Fibroblast of skin of right biceps (primary cell): ENCODE measurements around the gene CCDC6.
A peak's percentile ranks its signal among the peaks of the same experiment; 100 is the strongest.

Source experiments
- DNase-seq: peaks from one replicate; pipeline ENCODE4 v3.0.0-alpha.2; 2013

The CCDC6 gene

GRCh38 chr10:59843748-59844147 lies 62.6 kb downstream of the CCDC6 start:
- DNase-seq: no peak

- peak; percentile 71 for DNase-seq
Measured at GRCh38 chr10:59839576-59839975, 66.8 kb downstream of the CCDC6 start.

- DNase-seq: no peak
Measured at GRCh38 chr10:59838085-59838789, 68.1 kb downstream of the CCDC6 start.

GRCh38 chr10:59833810-59834209 lies 72.5 kb downstream of the CCDC6 start:
- no peak for DNase-seq

GRCh38 chr10:59832506-59832905 lies 73.8 kb downstream of the CCDC6 start:
- DNase-seq: no peak

- no peak for DNase-seq
Measured at GRCh38 chr10:59831658-59832503, 74.5 kb downstream of the CCDC6 start.

- peak; percentile 54 for DNase-seq
Measured at GRCh38 chr10:59830601-59831259, 75.6 kb downstream of the CCDC6 start.

- DNase-seq: no peak
Measured at GRCh38 chr10:59829601-59830000, 76.8 kb downstream of the CCDC6 start.

- no peak for DNase-seq
Measured at GRCh38 chr10:59829024-59829423, 77.3 kb downstream of the CCDC6 start.

GRCh38 chr10:59825932-59826331 lies 80.4 kb downstream of the CCDC6 start:
- DNase-seq: no peak

GRCh38 chr10:59823751-59824150 lies 82.6 kb downstream of the CCDC6 start:
- DNase-seq: no peak

GRCh38 chr10:59823111-59823510 lies 83.2 kb downstream of the CCDC6 start:
- no peak for DNase-seq

- no peak for DNase-seq
Measured at GRCh38 chr10:59820471-59820870, 85.9 kb downstream of the CCDC6 start.

- DNase-seq: no peak
Measured at GRCh38 chr10:59819683-59820082, 86.7 kb downstream of the CCDC6 start.

GRCh38 chr10:59819265-59819664 lies 87.1 kb downstream of the CCDC6 start:
- DNase-seq: no peak

GRCh38 chr10:59817773-59818172 lies 88.6 kb downstream of the CCDC6 start:
- DNase-seq: peak; percentile 16

GRCh38 chr10:59814878-59815277 lies 91.5 kb downstream of the CCDC6 start:
- no peak for DNase-seq

GRCh38 chr10:59812519-59813122 lies 93.7 kb downstream of the CCDC6 start:
- DNase-seq: no peak

GRCh38 chr10:59809644-59809974 lies 96.7 kb downstream of the CCDC6 start:
- no peak for DNase-seq

GRCh38 chr10:59808896-59809643 lies 97.3 kb downstream of the CCDC6 start:
- DNase-seq: peak; percentile 56

- DNase-seq: no peak
Measured at GRCh38 chr10:59807629-59808620, 98.4 kb downstream of the CCDC6 start.
